Measurements from ENCODE around the gene B3GALNT1.
A peak's percentile ranks its signal among the peaks of the same experiment; 100 is the strongest.

Gene B3GALNT1

DNA sequence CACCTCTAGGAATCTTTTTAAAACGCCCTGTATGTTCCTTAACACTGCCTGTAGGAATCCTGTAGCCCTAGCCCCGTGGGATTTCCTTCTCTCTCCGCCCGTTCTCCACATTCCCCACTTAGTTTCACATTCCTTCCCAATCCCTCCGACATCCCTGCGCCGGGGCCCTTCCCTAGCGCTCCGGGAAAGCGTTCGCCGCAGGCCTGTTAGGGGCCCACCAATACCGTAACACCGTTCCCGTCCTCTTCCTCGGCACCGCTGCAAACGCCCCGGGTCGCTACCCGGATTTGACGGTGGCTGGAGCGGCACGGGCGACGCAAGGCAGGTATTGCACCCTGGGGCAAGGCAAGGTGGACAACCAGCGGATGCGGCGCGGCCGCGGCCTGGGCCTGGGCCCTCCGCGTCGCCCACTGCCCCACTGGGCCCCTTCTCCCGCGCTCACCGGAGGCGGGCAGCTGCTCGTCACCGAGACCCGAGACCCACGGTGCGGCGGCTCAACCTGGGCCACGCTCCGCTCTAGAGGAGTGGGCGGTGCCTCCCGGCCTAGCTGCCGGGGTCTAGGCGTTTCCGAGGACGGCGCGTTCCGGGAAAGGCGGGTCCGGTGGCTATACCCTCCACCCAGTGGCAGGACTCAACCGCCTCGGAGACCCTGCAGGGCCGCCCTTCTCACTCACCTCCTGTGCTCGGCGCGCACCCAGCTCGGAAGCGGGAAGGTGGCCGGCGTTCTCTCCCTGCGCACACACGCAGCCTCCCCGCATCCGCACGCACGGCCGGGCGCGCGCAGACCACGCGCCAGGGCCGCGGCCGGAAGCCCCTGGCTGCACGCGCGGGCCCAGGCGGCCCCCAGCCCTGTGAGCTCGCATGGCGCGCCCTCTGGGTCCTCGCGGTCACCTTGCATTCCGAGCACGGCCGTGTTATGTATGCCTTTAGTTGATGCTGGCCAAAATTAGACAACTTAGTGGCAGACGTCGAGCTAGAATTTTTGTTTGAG is at the start of gene B3GALNT1:
Gene B3GALNT1, minus strand, starts transcription at position 789 of the 991 bp plus-strand sequence. CDS start 18,595 bp downstream, outside the sequence.
- peak; percentile 58 to 77 for DNase-seq (ENCODE audit: low read depth in 2 of 2)
- H3K4me3 ChIP-seq (replicated peaks in 1 of 2; ENCODE audit: low read depth in 2 of 2, low read length in 2 of 2) = peak within 1 kb of the TSS; percentile 68 to 77
- TF ChIP-seq CTCF (IDR thresholded peaks at IDR 0.05; ENCODE audit: low read depth, low read length) = no peak

DNA sequence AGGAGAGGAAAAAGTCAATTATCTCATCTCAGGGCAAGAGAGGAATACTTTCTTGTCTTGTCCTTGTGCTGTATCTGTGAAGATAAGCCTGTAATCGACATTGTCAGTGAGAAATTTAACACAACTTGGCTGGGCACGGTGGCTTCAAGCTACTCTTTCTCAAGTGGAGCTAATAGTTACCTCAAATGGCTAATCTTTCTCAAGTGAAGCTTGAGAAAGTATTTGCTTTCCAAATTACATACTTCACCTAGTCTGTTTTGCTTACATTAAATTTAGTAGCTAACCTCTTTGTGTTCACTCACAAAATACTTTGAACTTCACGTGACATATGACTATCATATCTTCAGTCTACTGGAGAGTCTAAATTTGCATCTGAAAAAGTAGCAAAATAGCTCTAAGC is 48.3 kb upstream of the B3GALNT1 start:
- no peak overlapping the region for H3K4me3 ChIP-seq (replicated peaks in 1 of 2; ENCODE audit: low read depth in 2 of 2, low read length in 2 of 2)
- TF ChIP-seq CTCF (IDR thresholded peaks at IDR 0.05; ENCODE audit: low read depth, low read length) = no peak
- no peak for DNase-seq (ENCODE audit: low read depth in 2 of 2)

DNA sequence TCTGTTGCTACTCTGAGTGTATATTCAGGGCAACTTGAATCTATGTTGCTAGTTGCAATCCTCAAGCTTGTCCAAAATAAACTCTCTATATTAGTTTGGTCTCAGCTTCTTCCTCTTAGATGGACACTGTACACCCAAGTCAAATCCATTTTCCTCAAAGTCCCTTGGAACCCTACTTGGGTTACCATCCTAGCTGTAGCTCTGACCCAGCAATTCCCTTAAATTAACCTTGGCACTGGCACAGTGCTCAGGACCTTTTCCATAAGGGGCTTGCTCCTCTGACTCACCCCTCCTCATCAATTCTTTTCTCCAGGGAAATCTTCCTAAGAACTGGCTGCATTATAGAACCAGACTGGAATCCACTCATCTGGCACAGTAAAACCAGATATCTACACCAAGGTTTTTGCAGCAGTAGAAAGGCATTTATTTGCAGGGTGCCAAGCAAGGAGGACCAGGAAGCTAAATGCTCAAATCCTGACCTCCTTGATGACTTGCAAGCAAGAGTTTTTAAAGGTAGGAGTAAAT is 44.9 kb upstream of the B3GALNT1 start:
- peak in 1 of 2 donors; percentile 46 for DNase-seq (ENCODE audit: low read depth in 2 of 2)
- H3K4me3 ChIP-seq (replicated peaks in 1 of 2; ENCODE audit: low read depth in 2 of 2, low read length in 2 of 2) = no peak overlapping the region
- TF ChIP-seq CTCF (IDR thresholded peaks at IDR 0.05; ENCODE audit: low read depth, low read length) = no peak

GRCh38 chr3:161149529-161149928 is 44.4 kb upstream of the B3GALNT1 start:
- no peak for TF ChIP-seq CTCF (IDR thresholded peaks at IDR 0.05; ENCODE audit: low read depth, low read length)
- no peak overlapping the region for H3K4me3 ChIP-seq (replicated peaks in 1 of 2; ENCODE audit: low read depth in 2 of 2, low read length in 2 of 2)
- DNase-seq (ENCODE audit: low read depth in 2 of 2) = peak; percentile 33 to 42

GRCh38 chr3:161148832-161149475 is 43.8 kb upstream of the B3GALNT1 start:
- no peak for TF ChIP-seq CTCF (IDR thresholded peaks at IDR 0.05; ENCODE audit: low read depth, low read length)
- DNase-seq (ENCODE audit: low read depth in 2 of 2) = peak; percentile 11 to 49
- no peak overlapping the region for H3K4me3 ChIP-seq (replicated peaks in 1 of 2; ENCODE audit: low read depth in 2 of 2, low read length in 2 of 2)

GRCh38 chr3:161142486-161142885 is 37.3 kb upstream of the B3GALNT1 start:
- no peak overlapping the region for H3K4me3 ChIP-seq (replicated peaks in 1 of 2; ENCODE audit: low read depth in 2 of 2, low read length in 2 of 2)
- TF ChIP-seq CTCF (IDR thresholded peaks at IDR 0.05; ENCODE audit: low read depth, low read length) = no peak
- DNase-seq (ENCODE audit: low read depth in 2 of 2) = peak; percentile 26 to 40
